ENCODE results near the gene RPL23.

Gene RPL23

GRCh38 chr17:38853292-38854219, at the start of gene RPL23:
TSS of gene RPL23 (minus strand) at chr17:38853721. CDS start at chr17:38853710, 11 bp downstream.
- peak; percentile 75 to 79 for DNase-seq (ENCODE audit: low read depth in 2 of 2)

GRCh38 chr17:38900978-38901656, 47.6 kb upstream of the RPL23 start:
- DNase-seq (ENCODE audit: low read depth in 2 of 2), result no peak

- no peak for DNase-seq (ENCODE audit: low read depth in 2 of 2)
These were observed 45.9 kb upstream of the RPL23 start for GRCh38 chr17:38899421-38899820.

- peak; percentile 55 to 58 for DNase-seq (ENCODE audit: low read depth in 2 of 2)
These were observed 45.4 kb upstream of the RPL23 start for GRCh38 chr17:38898812-38899348.

DNA sequence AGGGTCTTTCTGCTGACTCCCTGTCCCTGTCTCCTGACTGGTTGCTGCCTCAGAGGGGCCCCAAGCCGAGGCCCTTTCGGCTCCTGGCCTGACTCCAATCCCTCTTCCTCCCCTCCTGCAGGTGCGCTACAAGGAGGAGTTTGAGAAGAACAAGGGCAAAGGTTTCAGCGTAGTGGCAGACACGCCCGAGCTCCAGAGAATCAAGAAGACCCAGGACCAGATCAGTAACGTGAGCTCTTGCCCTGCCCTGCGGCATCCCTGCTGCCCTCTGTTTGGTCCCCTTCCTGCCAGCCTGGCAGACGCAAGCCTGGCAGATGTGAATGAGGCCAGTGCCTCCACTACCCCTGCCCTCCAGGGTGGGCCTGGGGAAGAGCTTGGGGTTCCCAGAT, 44.8 kb upstream of the RPL23 start:
- no peak for DNase-seq (ENCODE audit: low read depth in 2 of 2)

- no peak for DNase-seq (ENCODE audit: low read depth in 2 of 2)
These were observed 44.3 kb upstream of the RPL23 start for GRCh38 chr17:38897671-38898290.

DNA sequence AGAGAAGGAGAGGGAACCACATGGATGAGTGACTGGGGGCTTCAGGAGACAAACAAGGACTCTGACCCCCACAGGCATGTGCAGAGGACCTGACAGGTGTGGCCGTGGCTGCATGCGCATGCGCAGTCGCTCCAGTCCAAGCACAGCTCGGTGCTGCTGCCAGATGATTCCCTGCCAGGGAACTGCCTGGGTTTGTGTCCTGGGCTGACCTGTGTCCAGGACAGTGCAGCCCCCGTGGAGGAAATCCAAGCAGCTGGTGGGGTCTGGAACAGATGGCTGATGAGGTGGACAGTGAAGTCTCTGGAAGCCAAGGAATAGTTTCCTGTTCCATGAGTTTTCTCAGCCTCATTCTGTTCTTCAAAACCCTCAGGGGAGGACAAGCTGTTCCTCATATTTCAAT, 43.7 kb upstream of the RPL23 start:
- no peak for DNase-seq (ENCODE audit: low read depth in 2 of 2)

- DNase-seq (ENCODE audit: low read depth in 2 of 2), result no peak
These were observed 42.9 kb upstream of the RPL23 start for GRCh38 chr17:38896346-38896954.

GRCh38 chr17:38894276-38894675, 40.8 kb upstream of the RPL23 start:
- DNase-seq (ENCODE audit: low read depth in 2 of 2), result no peak

DNA sequence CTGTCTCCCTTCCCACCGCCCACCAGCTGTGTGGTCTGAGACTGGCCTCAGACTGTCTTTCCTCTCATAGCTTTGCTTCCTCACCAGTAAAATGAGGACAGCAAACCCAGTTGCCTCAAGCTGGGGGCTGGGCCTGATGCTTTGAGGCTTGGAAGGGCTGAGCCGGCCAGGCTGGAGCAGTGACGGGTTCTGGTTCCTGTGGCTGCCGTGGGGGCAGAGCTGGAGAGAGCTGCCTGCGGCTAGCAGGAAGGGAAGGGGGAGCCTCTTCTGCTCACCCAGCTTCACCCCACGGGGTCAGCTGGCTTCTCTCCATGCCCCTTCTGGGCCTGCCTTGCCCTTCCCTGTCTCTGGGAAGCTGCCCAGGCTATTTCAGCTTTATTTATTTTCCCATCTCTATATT, 40.1 kb upstream of the RPL23 start:
- no peak for DNase-seq (ENCODE audit: low read depth in 2 of 2)

GRCh38 chr17:38893113-38893512, 39.6 kb upstream of the RPL23 start:
- DNase-seq (ENCODE audit: low read depth in 2 of 2), result no peak

GRCh38 chr17:38892620-38893019, 39.1 kb upstream of the RPL23 start:
- no peak for DNase-seq (ENCODE audit: low read depth in 2 of 2)

- DNase-seq (ENCODE audit: low read depth in 2 of 2), result no peak
These were observed 38.6 kb upstream of the RPL23 start for GRCh38 chr17:38892083-38892482.

- DNase-seq (ENCODE audit: low read depth in 2 of 2), result no peak
These were observed 37.9 kb upstream of the RPL23 start for GRCh38 chr17:38891441-38891840.

- no peak for DNase-seq (ENCODE audit: low read depth in 2 of 2)
These were observed 36.9 kb upstream of the RPL23 start for GRCh38 chr17:38890410-38890746.

DNA sequence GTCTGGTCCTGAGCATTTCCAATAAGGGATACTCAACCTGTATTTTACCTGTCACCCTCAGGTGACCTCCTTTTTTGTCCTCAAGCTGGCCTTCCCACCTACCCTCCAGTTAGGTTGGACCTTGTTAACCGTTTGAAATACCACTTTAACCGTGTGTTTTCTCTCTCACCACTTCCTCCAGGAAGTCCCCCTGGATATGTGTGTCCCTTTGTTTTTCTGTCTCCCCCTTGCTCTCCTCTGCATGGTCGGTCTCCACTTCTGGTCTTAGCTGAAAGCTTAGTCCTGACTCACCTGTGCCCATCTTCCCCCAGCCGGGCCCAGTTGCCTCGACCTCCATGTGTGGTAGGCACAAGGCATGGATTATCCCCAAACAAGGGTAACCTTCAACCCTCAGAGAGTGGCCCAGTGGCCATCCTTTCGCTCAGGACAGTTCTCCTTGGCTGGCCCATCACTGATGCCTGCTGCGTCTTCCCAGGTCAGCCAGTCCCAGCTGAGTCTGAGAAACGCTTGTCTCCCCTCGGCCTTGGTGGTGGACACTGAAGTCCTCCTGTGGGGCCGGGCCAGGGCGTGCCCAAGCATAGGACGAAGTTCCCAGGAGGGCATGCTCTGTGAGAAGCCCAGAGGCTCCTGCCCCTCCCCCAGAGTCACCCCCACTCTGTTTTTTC, 36.4 kb upstream of the RPL23 start:
- no peak for DNase-seq (ENCODE audit: low read depth in 2 of 2)

DNA sequence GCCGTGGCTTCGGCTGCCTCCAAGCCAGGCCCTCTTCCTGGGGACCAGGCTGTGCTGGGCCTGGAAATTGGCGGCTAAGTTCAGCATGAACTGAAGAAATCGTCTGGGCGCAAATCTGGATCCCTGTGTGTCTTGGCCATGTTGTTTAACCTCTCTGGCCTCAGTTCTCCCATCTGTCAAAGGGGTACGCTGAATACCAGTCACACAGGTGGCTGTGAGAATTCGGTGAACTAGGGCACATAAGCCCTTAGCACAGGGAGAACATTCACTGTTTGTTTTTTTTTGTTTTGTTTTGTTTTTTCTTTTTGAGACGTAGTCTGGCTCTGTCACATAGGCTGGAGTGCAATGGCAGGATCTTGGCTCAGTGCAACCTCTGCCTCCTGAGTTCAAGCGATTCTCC, 35.3 kb upstream of the RPL23 start:
- DNase-seq (ENCODE audit: low read depth in 2 of 2), result no peak

GRCh38 chr17:38886643-38887010, 33.1 kb upstream of the RPL23 start:
- DNase-seq (ENCODE audit: low read depth in 2 of 2), result no peak

DNA sequence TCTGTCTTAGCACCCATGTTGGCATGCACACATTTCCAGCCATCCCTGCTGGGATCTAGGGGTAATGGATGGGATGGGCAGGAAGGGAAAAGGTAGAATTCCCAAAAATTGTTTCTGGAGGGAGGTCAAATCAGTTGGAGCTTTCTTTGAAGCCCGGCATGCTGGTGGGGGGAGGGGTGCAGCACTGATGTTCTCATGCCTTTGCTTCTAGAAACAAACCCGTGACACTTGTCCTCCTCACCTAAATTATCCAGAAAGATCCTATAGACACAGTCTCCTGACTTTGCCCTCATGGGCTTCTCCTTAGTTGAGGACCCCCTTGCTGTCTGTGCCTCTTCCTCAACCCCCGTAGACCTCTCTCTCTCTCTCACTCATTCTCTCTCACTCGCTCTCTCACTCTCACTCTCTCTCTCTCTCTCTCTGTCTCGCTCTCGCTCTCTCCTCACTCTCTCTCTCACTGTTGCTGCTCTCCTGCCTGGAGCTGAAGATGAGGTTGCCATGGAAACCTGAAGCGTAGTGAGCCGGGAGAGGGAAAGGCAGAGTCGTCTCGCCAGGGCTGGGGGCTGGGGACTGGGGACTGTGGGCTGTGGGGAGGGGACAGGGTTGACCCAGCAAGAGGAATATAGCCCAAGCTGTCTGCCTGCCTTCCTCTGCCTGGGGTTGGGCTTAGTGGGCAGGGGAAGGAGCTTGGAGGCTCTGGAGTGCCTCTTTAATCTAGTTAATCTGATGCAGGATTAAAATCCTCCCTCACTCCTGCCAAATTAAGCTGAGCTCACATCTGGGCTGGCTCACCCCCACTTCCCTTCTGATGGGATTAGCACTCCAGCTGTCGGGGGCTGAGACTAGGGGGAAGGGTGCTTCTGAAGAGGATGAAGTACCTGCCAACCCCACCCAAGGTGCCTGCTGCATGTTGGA, 32.5 kb upstream of the RPL23 start:
- no peak for DNase-seq (ENCODE audit: low read depth in 2 of 2)

DNA sequence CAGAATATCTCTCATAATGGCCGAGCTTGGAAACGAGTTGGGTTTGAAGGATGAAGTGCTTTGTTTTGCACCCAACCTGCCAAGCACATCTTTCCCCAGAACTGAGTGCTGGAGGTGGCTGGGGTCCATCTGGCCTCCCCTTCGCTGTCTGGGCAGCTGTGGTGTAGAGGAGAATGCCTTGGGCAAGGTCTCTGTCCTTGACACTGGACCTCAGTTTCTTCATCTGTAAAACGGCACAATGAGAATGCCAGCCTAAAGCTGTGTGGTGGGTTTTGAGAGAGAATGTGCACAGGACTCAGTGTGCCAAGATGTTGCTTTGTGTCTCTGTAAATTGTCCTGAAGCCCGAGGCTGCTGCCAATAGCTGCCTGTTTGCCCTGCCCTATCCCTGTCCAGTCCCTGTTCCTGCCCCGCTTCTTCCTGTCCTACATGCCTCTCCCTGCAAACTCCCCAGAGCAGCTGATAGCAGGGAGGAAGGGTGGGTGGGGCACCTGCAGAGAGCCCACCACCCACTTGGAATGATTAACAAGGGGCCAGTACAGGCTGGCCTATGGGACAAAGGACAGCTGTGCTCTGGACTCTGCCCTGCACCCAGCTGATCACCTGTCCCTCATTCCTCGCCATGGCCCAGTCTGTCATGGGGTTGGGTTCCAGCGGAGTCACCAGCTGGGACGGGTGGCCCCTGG, 31.7 kb upstream of the RPL23 start:
- no peak for DNase-seq (ENCODE audit: low read depth in 2 of 2)
